ENCODE measurements around the gene NHSL2.

GRCh38 chrX:72142094-72142793 is 231.6 kb downstream of the NHSL2 start:
- TF ChIP-seq SETDB1 (CRISPR knock-in tag; IDR thresholded peaks at IDR 0.05; ENCODE audit: borderline replicate concordance) (no peak), TAF1 (CRISPR knock-in tag; IDR thresholded peaks at IDR 0.05) (no peak), ZFX (CRISPR knock-in tag; IDR thresholded peaks at IDR 0.05; ENCODE audit: low read depth) (no peak), GABPA (IDR thresholded peaks at IDR 0.05; ENCODE audit: low read depth, low read length) (no peak), GABPA (CRISPR knock-in tag; IDR thresholded peaks at IDR 0.05; ENCODE audit: low read depth) (no peak), ZNF275 (CRISPR knock-in tag; IDR thresholded peaks at IDR 0.05; ENCODE audit: borderline replicate concordance) (no peak), KDM4B (CRISPR knock-in tag; IDR thresholded peaks at IDR 0.05) (no peak), TFE3 (CRISPR knock-in tag; IDR thresholded peaks at IDR 0.05) (no peak), CTCF (CRISPR knock-in tag; IDR thresholded peaks at IDR 0.05) (no peak), PCBP2 (optimal IDR thresholded peaks at IDR 0.05; ENCODE audit: low read depth, low read length, poor library complexity, severe bottlenecking) (no peak), ZFP36L2 (CRISPR knock-in tag; IDR thresholded peaks at IDR 0.05) (no peak), HMGXB4 (CRISPR knock-in tag; IDR thresholded peaks at IDR 0.05; ENCODE audit: borderline replicate concordance in 1 of 2, low read depth in 1 of 2) (no peak)

Measured in HepG2 (cell line).